Esophagus (tissue), 2 donors: Measurements from ENCODE around the gene MRPL45. TPM values are rescaled to one million over a fixed set of nuclear protein-coding genes. Genes with fewer than 3 reads are reported as not detected.

Experiments
- H3K27ac ChIP-seq, 2 donors: one replicate each; pipeline ENCODE4 v1.5.1; 2013; ENCODE audit warnings: low read depth in 2 of 2, mild to moderate bottlenecking in 2 of 2, inconsistent platforms in 1 of 2, low read length in 1 of 2, moderate library complexity in 1 of 2
- H3K27me3 ChIP-seq, 2 donors: one replicate each; pipeline ENCODE4 v1.6.1; 2013; ENCODE audit warnings: low read length in 2 of 2, control low read depth in 1 of 2, mild to moderate bottlenecking in 1 of 2; ENCODE audit not compliant: insufficient read depth in 2 of 2, control insufficient read depth in 1 of 2
- H3K36me3 ChIP-seq, 2 donors: one replicate each; pipeline ENCODE4 v1.6.1; 2013; ENCODE audit warnings: low read length in 1 of 2; ENCODE audit not compliant: control insufficient read depth in 2 of 2, insufficient read depth in 2 of 2
- H3K4me1 ChIP-seq, 2 donors: one replicate each; pipeline ENCODE4 v1.6.1; 2013; ENCODE audit warnings: low read length in 1 of 2; ENCODE audit not compliant: control insufficient read depth in 2 of 2, insufficient read depth in 2 of 2
- H3K4me3 ChIP-seq, 2 donors: one replicate each; pipeline ENCODE4 v1.5.1; 2013; ENCODE audit warnings: low read length in 2 of 2, mild to moderate bottlenecking in 2 of 2, low read depth in 1 of 2, moderate library complexity in 1 of 2
- H3K9me3 ChIP-seq, 2 donors: one replicate each; pipeline ENCODE4 v1.6.1; 2013; ENCODE audit warnings: mild to moderate bottlenecking in 2 of 2, low read depth in 1 of 2, low read length in 1 of 2, moderate library complexity in 1 of 2; ENCODE audit not compliant: control insufficient read depth in 2 of 2, insufficient read depth in 1 of 2
- WGBS, 2 donors: extraction: QIAGEN DNeasy Blood & Tissue Kit; methylation state at CpG; one replicate each; pipeline ENCODE4 v1.1.7; 2013; 5-methylcytosine and 5-hydroxymethylcytosine counted together
- polyA plus RNA-seq, 2 donors: library from polyadenylated mRNA; stranded (reverse); fragments of 200-250 nt; gene quantifications; one replicate each; pipeline ENCODE4 v1.2.3, GENCODE V29; 2013
- donor health status: healthy with polysubstance abuse.
- donor health status: Bipolar disorder and iron deficiency.

MRPL45 gene
- polyA plus RNA-seq, 2 donors, result 12.4 to 26.8 TPM

- Histone ChIP-seq H3K4me1 (peaks cover 2 to 3% of the 10 kb centered on the region in 2 donors), H3K36me3 (no peaks in the 10 kb centered on the region), H3K27me3 (no peaks in the 10 kb centered on the region), H3K27ac (no peak overlapping the region), H3K4me3 (peak overlapping the region in 1 of 2 donors; percentile 67), H3K9me3 (no peaks in the 10 kb centered on the region)
- WGBS, 2 donors, result 80% methylated on average over 13 of the region's 13 CpGs
Measured at GRCh38 chr17:38353668-38354067, 56.7 kb downstream of the MRPL45 start.

- H3K36me3 ChIP-seq, result no peaks in the 10 kb centered on the region
- no peaks in the 10 kb centered on the region for H3K27me3 ChIP-seq
- no peak overlapping the region for H3K4me3 ChIP-seq
- 80 to 81% methylated on average over 7 of the region's 7 CpGs for WGBS, 2 donors
- no peak overlapping the region for H3K27ac ChIP-seq
- H3K9me3 ChIP-seq, result no peaks in the 10 kb centered on the region
- H3K4me1 ChIP-seq, result peaks cover 2 to 5% of the 10 kb centered on the region in 2 donors
Measured at GRCh38 chr17:38354466-38354865, 57.5 kb downstream of the MRPL45 start.

- no peaks in the 10 kb centered on the region for H3K36me3 ChIP-seq
- no peak overlapping the region for H3K27ac ChIP-seq
- 83 to 86% methylated on average over 4 of the region's 4 CpGs for WGBS, 2 donors
- H3K4me3 ChIP-seq, result no peak overlapping the region
- H3K4me1 ChIP-seq, result peaks cover 2 to 5% of the 10 kb centered on the region in 2 donors
- H3K27me3 ChIP-seq, result no peaks in the 10 kb centered on the region
- no peaks in the 10 kb centered on the region for H3K9me3 ChIP-seq
Measured at GRCh38 chr17:38355251-38355650, 58.3 kb downstream of the MRPL45 start.

- Histone ChIP-seq H3K9me3 (no peaks in the 10 kb centered on the region), H3K27me3 (no peaks in the 10 kb centered on the region), H3K27ac (no peak overlapping the region), H3K36me3 (peaks cover 0 to 4% of the 10 kb centered on the region in 2 donors), H3K4me1 (peaks cover 2 to 5% of the 10 kb centered on the region in 2 donors), H3K4me3 (no peak overlapping the region)
- 21 to 30% methylated on average over 2 of the region's 2 CpGs for WGBS, 2 donors
Measured at GRCh38 chr17:38357486-38358123, 60.6 kb downstream of the MRPL45 start.

- Histone ChIP-seq H3K27ac (peak overlapping the region in 1 of 2 donors; percentile 37), H3K4me1 (peaks cover 0 to 2% of the 10 kb centered on the region in 2 donors), H3K4me3 (no peak overlapping the region), H3K27me3 (no peaks in the 10 kb centered on the region), H3K36me3 (peaks cover 0 to 4% of the 10 kb centered on the region in 2 donors), H3K9me3 (no peaks in the 10 kb centered on the region)
- 47 to 57% methylated on average over 9 of the region's 9 CpGs for WGBS, 2 donors
Measured at GRCh38 chr17:38358586-38359513, 61.9 kb downstream of the MRPL45 start.

GRCh38 chr17:38361694-38362465, 64.9 kb downstream of the MRPL45 start:
- WGBS, 2 donors, result 84 to 87% methylated on average over 5 of the region's 5 CpGs
- Histone ChIP-seq H3K27me3 (no peaks in the 10 kb centered on the region), H3K9me3 (no peaks in the 10 kb centered on the region), H3K4me3 (no peak overlapping the region), H3K4me1 (peaks cover 0 to 2% of the 10 kb centered on the region in 2 donors), H3K27ac (no peak overlapping the region), H3K36me3 (peaks cover 4 to 7% of the 10 kb centered on the region in 2 donors)

- H3K36me3 ChIP-seq, result peaks cover 4 to 7% of the 10 kb centered on the region in 2 donors
- 95 to 97% methylated on average over 5 of the region's 5 CpGs for WGBS, 2 donors
- H3K4me3 ChIP-seq, result no peak overlapping the region
- H3K27ac ChIP-seq, result no peak overlapping the region
- H3K27me3 ChIP-seq, result no peaks in the 10 kb centered on the region
- H3K9me3 ChIP-seq, result no peaks in the 10 kb centered on the region
- peaks cover 0 to 2% of the 10 kb centered on the region in 2 donors for H3K4me1 ChIP-seq
Measured at GRCh38 chr17:38363016-38363415, 66.0 kb downstream of the MRPL45 start.

- Histone ChIP-seq H3K27me3 (no peaks in the 10 kb centered on the region), H3K4me3 (no peak overlapping the region), H3K4me1 (no peaks in the 10 kb centered on the region), H3K36me3 (peaks cover 7 to 10% of the 10 kb centered on the region in 2 donors), H3K27ac (no peak overlapping the region), H3K9me3 (no peaks in the 10 kb centered on the region)
- WGBS, 2 donors, result 92 to 97% methylated on average over 8 of the region's 8 CpGs
Measured at GRCh38 chr17:38364741-38365140, 67.8 kb downstream of the MRPL45 start.

- H3K27ac ChIP-seq, result no peak overlapping the region
- no peaks in the 10 kb centered on the region for H3K4me1 ChIP-seq
- 82 to 91% methylated on average over 8 of the region's 8 CpGs for WGBS, 2 donors
- H3K9me3 ChIP-seq, result no peaks in the 10 kb centered on the region
- H3K4me3 ChIP-seq, result no peak overlapping the region
- peaks cover 5 to 10% of the 10 kb centered on the region in 2 donors for H3K36me3 ChIP-seq
- no peaks in the 10 kb centered on the region for H3K27me3 ChIP-seq
Measured at GRCh38 chr17:38369124-38369886, 72.3 kb downstream of the MRPL45 start.
